MCF 10A (cell line): Measurements from ENCODE around the gene IGFL2. TPM values are rescaled to one million over a fixed set of nuclear protein-coding genes. Genes with fewer than 3 reads are reported as not detected.
"Not testable (repeated sequence)": the region's sequence is repeated elsewhere in the genome, so short reads cannot be mapped to it uniquely, and the experiment has no call there.

Experiments used
- BruUV-seq: library from RNA; stranded (reverse); fragments of 400-500 nt; replicated peaks from 2 replicates; lab custom pipeline; 2021; lab: Mats Ljungman, UMichigan
- CTCF ChIA-PET: fragments of 300-600 bp; sonication (Branson Sonifier 250); formaldehyde crosslinking; extraction: SDS; loops from one replicate; lab custom pipeline; 2021; ENCODE audit warnings: antibody characterized with exemption, inconsistent platforms; lab: Yijun Ruan, JAX
- POLR2A ChIA-PET: fragments of 300-600, 350-650 bp; sonication (Branson Sonifier 250); formaldehyde crosslinking; extraction: SDS; loops from one replicate; lab custom pipeline; 2020; ENCODE audit warnings: antibody characterized with exemption, inconsistent platforms; lab: Yijun Ruan, JAX
- DNase-seq: peaks from one replicate; pipeline ENCODE4 v3.0.0-alpha.2; 2018; ENCODE audit not compliant: unreplicated experiment
- H3K27ac Mint-ChIP-seq: one replicate; pipeline ENCODE4 v1.8.0; 2022; ENCODE audit warnings: mild to moderate bottlenecking, low read depth, mixed read lengths; ENCODE audit not compliant: unreplicated experiment
- H3K27me3 Mint-ChIP-seq: one replicate; pipeline ENCODE4 v1.8.0; 2022; ENCODE audit warnings: mixed read lengths; ENCODE audit not compliant: insufficient read depth, unreplicated experiment
- H3K36me3 Mint-ChIP-seq: one replicate; pipeline ENCODE4 v1.8.0; 2022; ENCODE audit warnings: mild to moderate bottlenecking, moderate library complexity, mixed read lengths; ENCODE audit not compliant: insufficient read depth, unreplicated experiment
- H3K4me1 Mint-ChIP-seq: one replicate; pipeline ENCODE4 v1.8.0; 2022; ENCODE audit warnings: mixed read lengths; ENCODE audit not compliant: insufficient read depth, unreplicated experiment
- H3K4me3 Mint-ChIP-seq: one replicate; pipeline ENCODE4 v1.8.0; 2022; ENCODE audit warnings: mild to moderate bottlenecking, moderate library complexity, mixed read lengths; ENCODE audit not compliant: unreplicated experiment
- H3K9me3 Mint-ChIP-seq: one replicate; pipeline ENCODE4 v1.8.0; 2022; ENCODE audit warnings: mixed read lengths; ENCODE audit not compliant: unreplicated experiment
- intact Hi-C: fragments of 100-400 bp; cut with micrococcal nuclease; formaldehyde crosslinking; loops from 2 replicates; pipeline ENCODE4 v1.14.1; 2022
- total RNA-seq: library from RNA; stranded (reverse); gene quantifications from 2 replicates; pipeline ENCODE4 v1.2.3, GENCODE V29; 2022
- TF ChIP-seq, protein P1 (sequence below): fragments of 200-600 bp; IDR thresholded peaks from one replicate; pipeline ENCODE4 v1.8.0; 2022; ENCODE audit warnings: antibody characterized with exemption, mild to moderate bottlenecking; ENCODE audit not compliant: unreplicated experiment

The IGFL2 gene
- total RNA-seq, 1 experiment from 2014 or later: 1.3 TPM

DNA sequence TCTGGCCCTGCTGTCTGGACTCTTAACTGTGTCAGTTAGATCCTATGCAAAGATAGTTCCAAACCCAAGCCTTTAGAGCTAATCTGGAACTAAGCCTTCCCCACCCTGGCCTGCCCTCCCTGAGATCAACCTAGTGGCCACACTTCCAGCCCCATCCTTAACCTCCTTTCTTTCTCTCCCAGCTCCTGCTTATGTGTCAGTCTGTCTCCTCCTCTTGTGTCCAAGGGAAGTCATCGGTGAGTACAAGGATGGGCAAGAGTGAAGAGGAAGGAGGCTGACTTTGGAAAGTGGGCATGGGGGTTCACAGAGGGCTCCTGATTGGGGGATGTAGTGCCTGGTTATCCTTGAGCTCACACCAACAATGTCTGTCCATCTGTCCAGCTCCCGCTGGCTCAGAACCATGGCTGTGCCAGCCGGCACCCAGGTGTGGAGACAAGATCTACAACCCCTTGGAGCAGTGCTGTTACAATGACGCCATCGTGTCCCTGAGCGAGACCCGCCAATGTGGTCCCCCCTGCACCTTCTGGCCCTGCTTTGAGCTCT is 12.3 kb downstream of the IGFL2 start:
- TF ChIP-seq, protein P1, sequence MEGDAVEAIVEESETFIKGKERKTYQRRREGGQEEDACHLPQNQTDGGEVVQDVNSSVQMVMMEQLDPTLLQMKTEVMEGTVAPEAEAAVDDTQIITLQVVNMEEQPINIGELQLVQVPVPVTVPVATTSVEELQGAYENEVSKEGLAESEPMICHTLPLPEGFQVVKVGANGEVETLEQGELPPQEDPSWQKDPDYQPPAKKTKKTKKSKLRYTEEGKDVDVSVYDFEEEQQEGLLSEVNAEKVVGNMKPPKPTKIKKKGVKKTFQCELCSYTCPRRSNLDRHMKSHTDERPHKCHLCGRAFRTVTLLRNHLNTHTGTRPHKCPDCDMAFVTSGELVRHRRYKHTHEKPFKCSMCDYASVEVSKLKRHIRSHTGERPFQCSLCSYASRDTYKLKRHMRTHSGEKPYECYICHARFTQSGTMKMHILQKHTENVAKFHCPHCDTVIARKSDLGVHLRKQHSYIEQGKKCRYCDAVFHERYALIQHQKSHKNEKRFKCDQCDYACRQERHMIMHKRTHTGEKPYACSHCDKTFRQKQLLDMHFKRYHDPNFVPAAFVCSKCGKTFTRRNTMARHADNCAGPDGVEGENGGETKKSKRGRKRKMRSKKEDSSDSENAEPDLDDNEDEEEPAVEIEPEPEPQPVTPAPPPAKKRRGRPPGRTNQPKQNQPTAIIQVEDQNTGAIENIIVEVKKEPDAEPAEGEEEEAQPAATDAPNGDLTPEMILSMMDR: no peak
- POLR2A ChIA-PET: interaction anchor here (0.6 to 1.4 kb wide), 8 partner anchors 8 to 106 kb away, joined by 3 to 8 read pairs (median 4); no protein-coding TSS in a partner anchor
- H3K27me3 Mint-ChIP-seq: no peaks in the 10 kb centered on the region

DNA sequence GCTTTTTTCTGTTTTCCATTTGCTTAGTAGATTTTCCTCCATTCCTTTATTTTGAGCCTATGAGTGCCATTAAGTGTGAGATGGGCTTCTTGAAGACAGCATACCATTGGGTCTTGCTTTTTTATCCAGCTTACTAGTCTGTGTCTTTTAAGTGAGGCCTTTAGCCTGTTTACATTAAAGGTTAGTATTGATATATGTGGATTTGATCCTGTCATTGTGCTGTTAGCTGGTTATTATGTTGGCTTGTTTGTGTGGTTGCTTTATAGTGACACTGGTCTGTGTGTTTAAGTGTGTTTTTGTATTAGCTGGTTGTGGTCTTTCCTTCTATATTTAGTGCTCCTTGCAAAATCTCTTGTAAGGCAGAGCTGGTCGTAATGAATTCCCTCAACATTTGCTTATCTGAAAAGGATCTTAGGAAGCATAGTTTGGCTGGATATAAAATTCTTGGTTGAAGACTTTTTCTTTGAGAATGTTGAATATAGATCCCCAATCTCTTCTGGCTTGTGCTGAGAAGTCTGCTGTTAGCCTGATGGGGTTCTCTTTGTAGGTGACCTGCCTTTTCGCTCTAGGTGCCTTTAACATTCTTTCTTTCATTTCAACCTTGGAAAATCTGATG is 13.7 kb downstream of the IGFL2 start:
- intact Hi-C loops, DNase-seq, H3K27me3 Mint-ChIP-seq, H3K4me1 Mint-ChIP-seq, BruUV-seq, H3K27ac Mint-ChIP-seq, H3K4me3 Mint-ChIP-seq: not testable (repeated sequence)
- CTCF ChIA-PET: interaction anchor here (0.5 to 1.0 kb wide), 2 partner anchors 47 to 132 kb away, joined by 3 to 4 read pairs; no protein-coding TSS in a partner anchor
- Mint-ChIP-seq H3K9me3 (peaks cover 22% of the 10 kb centered on the region), H3K36me3 (peaks cover 15% of the 10 kb centered on the region)
- POLR2A ChIA-PET: interaction anchor here (0.8 to 1.5 kb wide), 2 partner anchors 14 to 27 kb away, joined by 3 to 4 read pairs; partner anchors contain the start of gene IGFL2

More for the DNA sequence above, 12.3 kb downstream of the IGFL2 start:
- no peak for DNase-seq
- no TSS peak for BruUV-seq
- Mint-ChIP-seq H3K27ac (no peak overlapping the region), H3K4me1 (no peaks in the 10 kb centered on the region), H3K36me3 (peaks cover 15% of the 10 kb centered on the region), H3K4me3 (no peak overlapping the region), H3K9me3 (peaks cover 22% of the 10 kb centered on the region)
- intact Hi-C loops: no loop called here
- CTCF ChIA-PET: interaction anchor here (0.5 to 1.7 kb wide), 5 partner anchors 12 to 242 kb away, joined by 3 to 5 read pairs (median 4); partner anchors contain the start of gene IGFL2

DNA sequence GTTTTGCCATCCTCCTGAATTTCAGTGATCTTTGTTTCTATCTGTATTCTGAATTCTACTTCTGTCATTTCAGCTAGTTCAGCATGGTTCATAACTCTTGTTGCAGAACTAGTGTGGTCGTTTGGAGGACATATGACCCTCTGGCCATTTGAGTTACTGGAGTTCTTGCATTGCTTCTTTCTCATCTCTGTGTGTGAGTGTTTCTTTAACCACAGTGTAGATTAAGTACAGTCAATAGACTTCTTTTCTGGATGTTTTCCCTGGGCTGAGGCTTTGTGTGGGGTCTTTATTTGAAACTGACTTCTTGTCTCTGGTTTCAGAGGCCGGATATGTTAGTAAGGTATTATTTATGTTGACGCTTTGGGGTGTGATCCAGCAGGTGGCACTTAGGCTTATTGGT is 14.7 kb downstream of the IGFL2 start:
- no peak overlapping the region for H3K27ac Mint-ChIP-seq

DNA sequence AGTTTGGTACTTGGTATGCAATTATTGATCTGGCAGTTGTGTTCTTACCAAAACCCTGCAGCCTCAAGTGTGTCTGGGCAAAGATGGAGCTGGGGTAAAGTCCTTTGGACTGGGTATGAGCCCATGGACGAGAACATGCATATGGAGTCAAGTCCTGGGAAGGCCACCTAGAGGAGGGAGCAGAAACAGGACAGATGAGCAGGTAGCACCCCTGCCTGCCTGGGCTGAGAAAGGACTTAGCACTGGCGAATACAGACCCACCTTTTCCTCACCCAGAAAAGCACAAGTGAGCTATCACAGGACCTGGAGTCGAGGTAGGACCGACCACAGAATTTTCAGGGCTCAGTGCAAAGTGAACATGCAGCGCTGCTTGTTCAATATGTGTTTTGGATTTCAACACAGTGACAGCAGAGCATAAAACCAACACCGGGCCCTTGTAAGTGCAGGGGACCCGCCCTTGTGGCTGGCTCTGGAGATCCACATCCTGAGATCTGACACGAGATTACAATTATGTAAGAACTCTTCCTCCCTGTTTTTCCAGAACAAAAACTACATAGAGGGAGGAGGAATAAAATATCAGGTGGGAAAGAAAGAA is 25.9 kb downstream of the IGFL2 start:
- no peak overlapping the region for H3K27ac Mint-ChIP-seq
- no peak for DNase-seq
- no TSS peak for BruUV-seq
- no peak overlapping the region for H3K4me3 Mint-ChIP-seq
- ChIA-PET POLR2A (interaction anchor here (0.8 to 1.1 kb wide), 2 partner anchors 18 to 149 kb away, joined by 3 to 4 read pairs; no protein-coding TSS in a partner anchor), CTCF (interaction anchor here (1.2 to 1.6 kb wide), 3 partner anchors 15 to 146 kb away, joined by 4 to 7 read pairs (median 5); no protein-coding TSS in a partner anchor)
- peaks cover 15% of the 10 kb centered on the region for H3K4me1 Mint-ChIP-seq
- intact Hi-C loops: no loop called here
- TF ChIP-seq, protein P1: no peak
- no peaks in the 10 kb centered on the region for H3K27me3 Mint-ChIP-seq
- peaks cover 7% of the 10 kb centered on the region for H3K36me3 Mint-ChIP-seq
- H3K9me3 Mint-ChIP-seq: peaks cover 9% of the 10 kb centered on the region

More for the DNA sequence above, 14.7 kb downstream of the IGFL2 start:
- Mint-ChIP-seq H3K9me3 (peaks cover 22% of the 10 kb centered on the region), H3K27me3 (no peaks in the 10 kb centered on the region), H3K4me1 (no peaks in the 10 kb centered on the region), H3K36me3 (peaks cover 15% of the 10 kb centered on the region), H3K4me3 (no peak overlapping the region)
- ChIA-PET POLR2A (interaction anchor here (0.8 to 1.5 kb wide), 2 partner anchors 15 to 28 kb away, joined by 3 to 4 read pairs; partner anchors contain the start of gene IGFL2), CTCF (no interaction called here)
- TF ChIP-seq, protein P1: no peak
- DNase-seq: no peak
- intact Hi-C loops: no loop called here
- no TSS peak for BruUV-seq
